Uterus (tissue), 2 donors: ENCODE results near the gene GNLY.

Experiments
- POLR2A ChIP-seq, 2 donors: fragments of 450-650 bp; IDR thresholded peaks; one replicate each; pipeline ENCODE4 v1.6.1; 2016; ENCODE audit warnings: antibody characterized with exemption in 2 of 2, mild to moderate bottlenecking in 1 of 2, moderate library complexity in 1 of 2
- TF ChIP-seq, protein P1 (sequence below), 4 experiments: fragments of 200-600 bp in 2 of 4; fragments of 450-650 bp in 2 of 4; sonication (generic) in 2 of 4; IDR thresholded peaks; one replicate each; pipeline ENCODE4 v1.5.1; 2016 to 2019; ENCODE audit warnings: antibody characterized with exemption in 4 of 4, mild to moderate bottlenecking in 2 of 4, moderate library complexity in 1 of 4

DNA sequence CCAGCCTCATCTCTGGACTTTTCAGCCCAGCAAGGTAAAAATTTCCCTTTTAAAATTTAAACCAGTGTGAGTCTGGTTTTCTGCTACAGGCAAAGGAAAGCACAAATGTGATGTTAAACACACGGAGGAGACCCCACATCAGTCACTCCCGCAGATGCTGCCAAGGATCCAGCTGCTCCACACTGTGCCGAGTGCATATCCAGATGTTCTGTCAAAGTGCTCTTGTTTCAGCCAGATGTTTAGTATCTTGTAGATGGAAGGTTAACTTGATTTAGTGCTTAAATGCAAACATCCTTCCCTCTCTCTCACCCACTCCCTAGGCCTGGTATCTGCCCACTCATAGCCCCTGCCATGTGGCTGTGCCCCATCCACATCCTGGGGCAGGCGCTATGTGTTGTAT, 43.8 kb downstream of the GNLY start:
- TF ChIP-seq, protein P1, sequence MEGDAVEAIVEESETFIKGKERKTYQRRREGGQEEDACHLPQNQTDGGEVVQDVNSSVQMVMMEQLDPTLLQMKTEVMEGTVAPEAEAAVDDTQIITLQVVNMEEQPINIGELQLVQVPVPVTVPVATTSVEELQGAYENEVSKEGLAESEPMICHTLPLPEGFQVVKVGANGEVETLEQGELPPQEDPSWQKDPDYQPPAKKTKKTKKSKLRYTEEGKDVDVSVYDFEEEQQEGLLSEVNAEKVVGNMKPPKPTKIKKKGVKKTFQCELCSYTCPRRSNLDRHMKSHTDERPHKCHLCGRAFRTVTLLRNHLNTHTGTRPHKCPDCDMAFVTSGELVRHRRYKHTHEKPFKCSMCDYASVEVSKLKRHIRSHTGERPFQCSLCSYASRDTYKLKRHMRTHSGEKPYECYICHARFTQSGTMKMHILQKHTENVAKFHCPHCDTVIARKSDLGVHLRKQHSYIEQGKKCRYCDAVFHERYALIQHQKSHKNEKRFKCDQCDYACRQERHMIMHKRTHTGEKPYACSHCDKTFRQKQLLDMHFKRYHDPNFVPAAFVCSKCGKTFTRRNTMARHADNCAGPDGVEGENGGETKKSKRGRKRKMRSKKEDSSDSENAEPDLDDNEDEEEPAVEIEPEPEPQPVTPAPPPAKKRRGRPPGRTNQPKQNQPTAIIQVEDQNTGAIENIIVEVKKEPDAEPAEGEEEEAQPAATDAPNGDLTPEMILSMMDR (IDR thresholded peaks at IDR 0.05): no peak
- no peak for TF ChIP-seq POLR2A (IDR thresholded peaks at IDR 0.05)
